PC-3 (cell line): ENCODE data around the gene HDLBP. TPM values are rescaled to one million over a fixed set of nuclear protein-coding genes. Genes with fewer than 3 reads are reported as not detected.

Source experiments
- ATAC-seq: fragments of 200-7000 bp; cut with Tn5 transposase; 2 replicates; pipeline ENCODE4 v1.9.1; 2020; ENCODE audit warnings: mild to moderate bottlenecking, moderate library complexity
- BruUV-seq: library from RNA; stranded (reverse); fragments of 400-500 nt; replicated peaks from 2 replicates; lab custom pipeline; 2021; lab: Mats Ljungman, UMichigan
- CTCF ChIA-PET: fragments of 300-600 bp; sonication (Branson Sonifier 250); formaldehyde crosslinking; loops from one replicate; lab custom pipeline; 2022; ENCODE audit warnings: antibody characterized with exemption; lab: Charles Lee
- POLR2A ChIA-PET: fragments of 300-600 bp; sonication (Branson Sonifier 250); formaldehyde crosslinking; loops from one replicate; lab custom pipeline; 2022; ENCODE audit warnings: antibody characterized with exemption; ENCODE audit not compliant: unreplicated experiment; lab: Charles Lee
- DNase-seq: peaks from one replicate; pipeline ENCODE4 v3.0.0-alpha.2; 2015
- H2AFZ ChIP-seq: fragments of 300-600 bp; sonication (generic); 2 replicates; pipeline ENCODE4 v1.6.0; 2016; ENCODE audit warnings: antibody characterized with exemption, low read length
- H3F3A ChIP-seq: fragments of 300-600 bp; sonication (generic); one replicate; pipeline ENCODE4 v1.6.0; 2017; ENCODE audit warnings: antibody characterized with exemption, low read length, control low read depth, mild to moderate bottlenecking; ENCODE audit not compliant: unreplicated experiment
- H3K27ac ChIP-seq: fragments of 300-600 bp; sonication (generic); 2 replicates; pipeline ENCODE4 v1.5.1; 2016; ENCODE audit warnings: mild to moderate bottlenecking, low read length
- H3K27me3 ChIP-seq: fragments of 300-600 bp; sonication (generic); 2 replicates; pipeline ENCODE4 v1.6.1; 2016; ENCODE audit warnings: low read length, mixed read lengths
- H3K36me3 ChIP-seq: fragments of 300-600 bp; sonication (generic); 2 replicates; pipeline ENCODE4 v1.6.1; 2016; ENCODE audit warnings: low read depth, mixed run types, low read length, mixed read lengths
- H3K4me1 ChIP-seq: fragments of 300-600 bp; sonication (generic); 2 replicates; pipeline ENCODE4 v1.5.1; 2016; ENCODE audit warnings: low read length; ENCODE audit not compliant: insufficient read depth
- H3K4me2 ChIP-seq: fragments of 300-600 bp; sonication (generic); 2 replicates; pipeline ENCODE4 v1.6.0; 2016; ENCODE audit warnings: low read length
- H3K4me3 ChIP-seq: fragments of 300-600 bp; sonication (generic); 2 replicates; pipeline ENCODE4 v1.5.1; 2016; ENCODE audit warnings: mild to moderate bottlenecking, low read length, mixed read lengths
- H3K79me2 ChIP-seq: fragments of 300-600 bp; sonication (generic); 2 replicates; pipeline ENCODE4 v1.6.1; 2017; ENCODE audit warnings: low read length, mixed read lengths
- H3K9ac ChIP-seq: fragments of 300-600 bp; sonication (generic); 2 replicates; pipeline ENCODE4 v1.6.0; 2016; ENCODE audit warnings: mild to moderate bottlenecking, low read length
- H3K9me2 ChIP-seq: fragments of 300-600 bp; sonication (generic); replicated peaks from 2 replicates; pipeline ENCODE4 v1.6.1; 2016; ENCODE audit warnings: mixed run types, low read length, mixed read lengths
- H3K9me3 ChIP-seq: fragments of 300-600 bp; sonication (generic); 2 replicates; pipeline ENCODE4 v1.6.1; 2016; ENCODE audit warnings: low read length, mixed read lengths
- H4K20me1 ChIP-seq: fragments of 300-600 bp; sonication (generic); 2 replicates; pipeline ENCODE4 v1.6.1; 2016; ENCODE audit warnings: low read length, mixed read lengths
- EZH2 ChIP-seq: fragments of 300-600 bp; sonication (generic); IDR thresholded peaks from one replicate; pipeline ENCODE4 v1.6.1; 2017; ENCODE audit warnings: antibody characterized with exemption, mild to moderate bottlenecking, low read length; ENCODE audit not compliant: unreplicated experiment
- EZH2phosphoT487 ChIP-seq: fragments of 300-600 bp; sonication (generic); IDR thresholded peaks from 2 replicates; pipeline ENCODE4 v1.6.1; 2018; ENCODE audit warnings: mild to moderate bottlenecking, antibody characterized with exemption, low read length, borderline replicate concordance
- intact Hi-C: fragments of 100-400 bp; cut with micrococcal nuclease; formaldehyde crosslinking; loops from 2 replicates; pipeline ENCODE4 v1.9.0; 2023
- total RNA-seq: library from RNA; depleted of rRNA; stranded (reverse); fragments of >200 nt; gene quantifications from 2 replicates; pipeline ENCODE4 v1.2.3, GENCODE V29; 2014
- TF ChIP-seq, protein P1 (sequence below): fragments of 300-600 bp; sonication (generic); conservative IDR thresholded peaks from 2 replicates; pipeline ENCODE4 v1.5.1; 2017; ENCODE audit warnings: antibody characterized with exemption, low read depth, mild to moderate bottlenecking, low read length

HDLBP gene
- total RNA-seq, 1 experiment from 2014 or later: 410 TPM

DNA sequence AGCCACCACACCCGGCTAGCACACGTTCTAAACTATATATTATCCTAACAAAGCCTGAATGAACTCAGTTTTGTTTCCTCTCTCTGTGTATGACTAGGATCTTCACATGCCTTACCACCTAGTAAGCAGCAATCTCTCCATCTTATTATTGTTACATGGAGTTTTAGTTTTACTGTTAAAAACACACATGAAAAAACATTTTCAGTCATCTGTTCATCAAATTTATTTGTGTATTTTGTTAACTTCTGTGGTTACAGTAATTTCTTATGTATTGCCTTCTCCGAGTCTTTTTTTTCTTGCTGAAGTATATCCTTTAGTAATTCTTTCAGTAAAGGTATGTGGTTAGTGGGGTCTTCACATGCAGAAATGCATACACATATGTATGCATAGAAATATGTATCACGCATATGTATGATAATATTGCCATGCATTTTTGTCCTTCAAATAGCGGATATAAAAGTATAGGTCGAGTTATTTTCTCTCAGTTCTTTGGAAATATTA is 95.6 kb downstream of the HDLBP start:
- no peaks in the 10 kb centered on the region for H4K20me1 ChIP-seq
- no peaks in the 10 kb centered on the region for H3K9me2 ChIP-seq
- H3K27me3 ChIP-seq: no peaks in the 10 kb centered on the region
- ChIA-PET CTCF (no interaction called here), POLR2A (no interaction called here)
- ATAC-seq (no peak), DNase-seq (no peak)
- peaks cover 14% of the 10 kb centered on the region for H3K4me1 ChIP-seq
- intact Hi-C loops: loop anchor here (5.0 to 10.0 kb wide), 2 partner anchors 305 to 368 kb away; no protein-coding TSS in a partner anchor
- H3K4me3 ChIP-seq: no peak overlapping the region
- H2AFZ ChIP-seq: no peak overlapping the region
- TSS peak; percentile 39 for BruUV-seq
- H3K36me3 ChIP-seq: no peaks in the 10 kb centered on the region
- H3K9ac ChIP-seq: no peak overlapping the region
- TF ChIP-seq EZH2phosphoT487 (no peak), EZH2 (no peak)
- H3F3A ChIP-seq: no peaks in the 10 kb centered on the region
- no peaks in the 10 kb centered on the region for H3K9me3 ChIP-seq
- peaks cover 8% of the 10 kb centered on the region for H3K79me2 ChIP-seq
- no peak overlapping the region for H3K4me2 ChIP-seq
- H3K27ac ChIP-seq: no peak overlapping the region

DNA sequence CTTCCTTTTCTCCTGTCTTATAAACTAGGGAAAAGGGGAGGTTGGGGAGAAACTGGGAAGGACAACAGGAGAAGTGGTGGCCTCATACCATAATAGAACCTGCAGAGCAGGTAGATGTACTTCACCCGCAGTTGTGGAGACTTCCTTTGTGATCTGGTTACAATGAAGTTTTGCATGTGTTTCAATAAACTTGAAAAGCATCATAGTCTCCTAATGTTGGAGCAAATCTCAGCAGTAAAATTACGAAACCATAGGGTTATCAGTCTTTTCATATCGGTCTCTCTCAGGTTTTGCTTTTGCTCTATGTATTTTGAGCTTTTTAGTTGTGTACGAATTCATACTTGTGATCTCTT is 96.5 kb downstream of the HDLBP start:
- no peaks in the 10 kb centered on the region for H3K27me3 ChIP-seq
- ATAC-seq (no peak), DNase-seq (no peak)
- CTCF ChIA-PET: interaction anchor here (0.7 kb wide), 1 partner anchor 255 kb away, joined by 3 read pairs; no protein-coding TSS in a partner anchor
- intact Hi-C loops: no loop called here
- no peak overlapping the region for H2AFZ ChIP-seq
- peak overlapping the region; percentile 66 for H3K4me3 ChIP-seq
- H4K20me1 ChIP-seq: no peaks in the 10 kb centered on the region
- no peaks in the 10 kb centered on the region for H3F3A ChIP-seq
- no TSS peak for BruUV-seq
- POLR2A ChIA-PET: no interaction called here
- peaks cover 8% of the 10 kb centered on the region for H3K79me2 ChIP-seq
- no peak overlapping the region for H3K9ac ChIP-seq
- H3K9me3 ChIP-seq: no peaks in the 10 kb centered on the region
- H3K4me2 ChIP-seq: peak overlapping the region; percentile 76
- H3K4me1 ChIP-seq: peaks cover 9% of the 10 kb centered on the region
- H3K27ac ChIP-seq: no peak overlapping the region
- H3K9me2 ChIP-seq: no peaks in the 10 kb centered on the region
- TF ChIP-seq, protein P1, sequence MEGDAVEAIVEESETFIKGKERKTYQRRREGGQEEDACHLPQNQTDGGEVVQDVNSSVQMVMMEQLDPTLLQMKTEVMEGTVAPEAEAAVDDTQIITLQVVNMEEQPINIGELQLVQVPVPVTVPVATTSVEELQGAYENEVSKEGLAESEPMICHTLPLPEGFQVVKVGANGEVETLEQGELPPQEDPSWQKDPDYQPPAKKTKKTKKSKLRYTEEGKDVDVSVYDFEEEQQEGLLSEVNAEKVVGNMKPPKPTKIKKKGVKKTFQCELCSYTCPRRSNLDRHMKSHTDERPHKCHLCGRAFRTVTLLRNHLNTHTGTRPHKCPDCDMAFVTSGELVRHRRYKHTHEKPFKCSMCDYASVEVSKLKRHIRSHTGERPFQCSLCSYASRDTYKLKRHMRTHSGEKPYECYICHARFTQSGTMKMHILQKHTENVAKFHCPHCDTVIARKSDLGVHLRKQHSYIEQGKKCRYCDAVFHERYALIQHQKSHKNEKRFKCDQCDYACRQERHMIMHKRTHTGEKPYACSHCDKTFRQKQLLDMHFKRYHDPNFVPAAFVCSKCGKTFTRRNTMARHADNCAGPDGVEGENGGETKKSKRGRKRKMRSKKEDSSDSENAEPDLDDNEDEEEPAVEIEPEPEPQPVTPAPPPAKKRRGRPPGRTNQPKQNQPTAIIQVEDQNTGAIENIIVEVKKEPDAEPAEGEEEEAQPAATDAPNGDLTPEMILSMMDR: no peak
- TF ChIP-seq EZH2phosphoT487 (no peak), EZH2 (no peak)
- H3K36me3 ChIP-seq: no peaks in the 10 kb centered on the region

DNA sequence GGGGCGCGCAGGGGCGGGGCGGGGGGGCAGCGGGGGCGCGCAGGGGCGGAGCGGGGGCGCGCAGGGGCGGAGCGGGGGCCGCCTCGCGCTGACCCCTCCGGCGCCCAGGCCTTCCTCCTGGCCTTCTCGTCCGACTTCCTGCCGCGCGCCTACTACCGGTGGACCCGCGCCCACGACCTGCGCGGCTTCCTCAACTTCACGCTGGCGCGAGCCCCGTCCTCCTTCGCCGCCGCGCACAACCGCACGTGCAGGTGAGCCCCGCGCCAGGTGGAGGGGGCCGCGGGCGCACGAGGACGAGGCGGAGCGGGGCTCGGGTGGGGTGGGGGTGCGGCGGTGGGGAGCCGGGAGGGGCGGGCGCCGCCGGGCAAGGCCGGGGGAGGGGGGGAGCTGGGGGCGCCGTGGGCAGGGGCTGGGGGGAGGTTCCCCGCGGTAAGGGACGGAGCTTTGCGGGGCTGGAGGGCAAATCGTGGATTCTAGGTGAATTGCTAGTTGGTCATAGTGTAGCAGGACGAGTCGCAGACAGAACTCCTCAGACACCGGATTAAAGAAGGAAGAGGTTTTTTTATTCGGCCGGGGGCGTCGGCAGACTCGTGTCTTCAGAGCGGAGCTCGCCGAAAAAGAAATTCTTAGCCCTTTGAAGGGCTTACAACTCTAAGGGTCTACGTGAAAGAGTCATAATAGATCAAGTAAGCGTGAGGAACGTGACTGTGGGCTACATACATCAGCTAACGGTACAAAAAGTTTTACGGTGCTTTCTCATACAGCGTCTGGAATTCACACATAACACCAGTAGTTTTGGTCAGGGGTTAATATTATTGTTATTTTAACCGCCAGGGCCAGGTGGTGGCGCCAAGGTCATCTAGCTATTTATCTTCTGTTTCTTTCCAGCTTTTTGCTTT is 97.1 kb downstream of the HDLBP start:
- Histone ChIP-seq H3K9ac (no peak overlapping the region), H3K9me3 (no peaks in the 10 kb centered on the region), H3K4me1 (peaks cover 3% of the 10 kb centered on the region), H4K20me1 (no peaks in the 10 kb centered on the region), H3K79me2 (peaks cover 8% of the 10 kb centered on the region), H3K4me3 (peak overlapping the region; percentile 66), H3K36me3 (no peaks in the 10 kb centered on the region), H3F3A (no peaks in the 10 kb centered on the region), H3K27ac (no peak overlapping the region), H3K4me2 (peak overlapping the region; percentile 76), H3K27me3 (no peaks in the 10 kb centered on the region), H3K9me2 (no peaks in the 10 kb centered on the region), H2AFZ (0 out of 2 replicates have a peak overlapping the region, but pooled peaks have one; percentile 42)
- intact Hi-C loops: no loop called here
- ATAC-seq (peak; percentile 20; the same call in 1 of the 2 replicates), DNase-seq (peak; percentile 16)
- TF ChIP-seq EZH2 (no peak), EZH2phosphoT487 (no peak)
- TF ChIP-seq, protein P1: peak; percentile 30; the same call in 1 of the 2 replicates
- CTCF ChIA-PET: interaction anchor here (0.7 kb wide), 1 partner anchor 255 kb away, joined by 3 read pairs; no protein-coding TSS in a partner anchor
- no TSS peak for BruUV-seq
- POLR2A ChIA-PET: no interaction called here
